ENCODE results near the gene NOL9. TPM values are rescaled to one million over a fixed set of nuclear protein-coding genes. Genes with fewer than 3 reads are reported as not detected.
A peak's percentile ranks its signal among the peaks of the same experiment; 100 is the strongest.

NOL9 gene
- total and polyA plus RNA-seq, 9 of the 15 experiments (the other 6 are each of a cell fraction or from before 2014, with no cell fraction given) = 5.6 to 76.5 (median 47.3) TPM

DNA sequence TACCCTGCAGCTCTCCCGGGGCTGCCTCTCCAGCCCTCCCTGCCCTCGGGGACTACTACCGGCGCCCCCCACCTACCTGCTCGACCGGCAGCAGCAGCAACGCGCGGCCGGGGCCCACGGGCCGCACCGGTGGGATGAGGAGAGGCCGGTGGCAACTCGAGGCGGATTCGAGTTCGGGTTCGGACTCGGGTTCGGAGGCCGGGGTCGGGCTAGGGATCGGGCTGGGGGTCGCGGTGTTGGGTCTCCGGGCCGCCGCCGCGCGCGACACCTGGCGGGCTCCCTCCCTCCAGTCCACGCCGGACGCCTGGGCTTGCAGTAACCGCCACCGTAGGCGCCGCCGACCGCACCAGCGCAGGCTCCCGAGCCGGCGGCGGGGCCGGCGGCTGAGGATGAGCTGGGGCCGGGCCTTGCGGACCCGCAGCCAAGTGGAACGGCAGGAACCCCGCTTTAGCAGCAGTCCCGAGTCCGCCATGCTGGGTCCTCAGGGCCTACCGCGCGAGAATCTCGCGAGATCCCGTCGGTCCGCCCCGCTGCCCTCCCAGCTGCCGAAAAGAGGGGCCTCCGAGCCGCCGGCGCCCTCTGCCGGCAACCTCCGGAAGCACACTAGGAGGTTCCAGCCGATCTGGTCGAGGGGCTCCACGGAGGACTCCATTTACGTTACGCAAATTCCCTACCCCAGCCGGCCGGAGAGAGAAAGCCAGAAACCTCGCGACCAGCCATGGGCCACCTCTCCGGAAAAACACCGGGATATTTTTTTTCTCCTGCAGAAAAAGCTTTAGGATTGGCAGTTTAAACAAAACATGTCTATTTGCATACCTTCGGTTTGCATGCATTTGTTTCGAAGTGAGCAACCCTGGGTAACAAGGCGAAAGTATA lies at the start of gene NOL9 (continued):
- TF ChIP-seq, protein P1, sequence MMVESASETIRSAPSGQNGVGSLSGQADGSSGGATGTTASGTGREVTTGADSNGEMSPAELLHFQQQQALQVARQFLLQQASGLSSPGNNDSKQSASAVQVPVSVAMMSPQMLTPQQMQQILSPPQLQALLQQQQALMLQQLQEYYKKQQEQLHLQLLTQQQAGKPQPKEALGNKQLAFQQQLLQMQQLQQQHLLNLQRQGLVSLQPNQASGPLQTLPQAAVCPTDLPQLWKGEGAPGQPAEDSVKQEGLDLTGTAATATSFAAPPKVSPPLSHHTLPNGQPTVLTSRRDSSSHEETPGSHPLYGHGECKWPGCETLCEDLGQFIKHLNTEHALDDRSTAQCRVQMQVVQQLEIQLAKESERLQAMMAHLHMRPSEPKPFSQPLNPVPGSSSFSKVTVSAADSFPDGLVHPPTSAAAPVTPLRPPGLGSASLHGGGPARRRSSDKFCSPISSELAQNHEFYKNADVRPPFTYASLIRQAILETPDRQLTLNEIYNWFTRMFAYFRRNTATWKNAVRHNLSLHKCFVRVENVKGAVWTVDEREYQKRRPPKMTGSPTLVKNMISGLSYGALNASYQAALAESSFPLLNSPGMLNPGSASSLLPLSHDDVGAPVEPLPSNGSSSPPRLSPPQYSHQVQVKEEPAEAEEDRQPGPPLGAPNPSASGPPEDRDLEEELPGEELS (CRISPR knock-in tag; IDR thresholded peaks at IDR 0.05; ENCODE audit: borderline replicate concordance) = no peak; the same call in 1 of the 2 replicates
- TF ChIP-seq ARID2 (IDR thresholded peaks at IDR 0.05) = no peak
- TF ChIP-seq GTF2F1 (IDR thresholded peaks at IDR 0.05; ENCODE audit: low read depth, low read length) = 0 out of 2 replicates have a peak, but pooled peaks have one; percentile 71
- TF ChIP-seq SMARCE1 (IDR thresholded peaks at IDR 0.05) = no peak
- TF ChIP-seq ZNF639 (CRISPR knock-in tag; conservative IDR thresholded peaks at IDR 0.05 in 1 of 2, IDR thresholded peaks at IDR 0.05 in 1 of 2) = peak in 1 of 2 experiments; percentile 70; a peak in 2 of 4 replicates
- no peak for TF ChIP-seq TCFL5 (CRISPR knock-in tag; conservative IDR thresholded peaks at IDR 0.05)
- TF ChIP-seq GATA2 (CRISPR knock-in tag; IDR thresholded peaks at IDR 0.05) = no peak
- peak; percentile 65; the same call in 1 of the 2 replicates for TF ChIP-seq NR2C1 (IDR thresholded peaks at IDR 0.05)
- TF ChIP-seq NR2C1 (tag; IDR thresholded peaks at IDR 0.05) = peak; percentile 64; the same call in 1 of the 2 replicates
- TF ChIP-seq NCOA2 (IDR thresholded peaks at IDR 0.05; ENCODE audit: partially characterized antibody in 2 of 2) = no peak
- TF ChIP-seq KLF16 (IDR thresholded peaks at IDR 0.05) = 0 out of 2 replicates have a peak, but pooled peaks have one; percentile 49
- peak; percentile 90; the same call in 1 of the 2 replicates for TF ChIP-seq KAT7 (CRISPR knock-in tag; IDR thresholded peaks at IDR 0.05; ENCODE audit: borderline replicate concordance)
- TF ChIP-seq CCNT2 (IDR thresholded peaks at IDR 0.05; ENCODE audit: borderline replicate concordance, extremely low read depth, insufficient read length, low read depth, low read length) = peak; percentile 69
- TF ChIP-seq KLF1 (tag; IDR thresholded peaks at IDR 0.05) = 0 out of 2 replicates have a peak, but pooled peaks have one; percentile 60
- TF ChIP-seq ZNF717 (CRISPR knock-in tag; IDR thresholded peaks at IDR 0.05) = no peak
- no peak for TF ChIP-seq ILK (tag; IDR thresholded peaks at IDR 0.05; ENCODE audit: borderline replicate concordance, low read depth)
- peak; percentile 64; the same call in 1 of the 2 replicates for TF ChIP-seq ARID3B (CRISPR knock-in tag; IDR thresholded peaks at IDR 0.05; ENCODE audit: borderline replicate concordance)
